Rectal smooth muscle tissue (tissue), 1 donor: ENCODE results near the gene NRSN1.

Experiments
- H3K27ac ChIP-seq: one replicate; pipeline ENCODE4 v1.7.0; 2013; ENCODE audit warnings: low read depth, low read length, inconsistent platforms
- H3K27me3 ChIP-seq: one replicate; pipeline ENCODE4 v1.7.0; 2013; ENCODE audit warnings: low read length; ENCODE audit not compliant: control insufficient read depth, insufficient read depth
- H3K36me3 ChIP-seq: one replicate; pipeline ENCODE4 v1.7.0; 2013; ENCODE audit warnings: low read length; ENCODE audit not compliant: control insufficient read depth, insufficient read depth
- H3K4me1 ChIP-seq: one replicate; pipeline ENCODE4 v1.7.0; 2013; ENCODE audit warnings: low read length; ENCODE audit not compliant: control insufficient read depth, insufficient read depth
- H3K4me3 ChIP-seq: one replicate; pipeline ENCODE4 v1.7.0; 2013; ENCODE audit warnings: low read length
- H3K9ac ChIP-seq: one replicate; pipeline ENCODE4 v1.7.0; 2013; ENCODE audit warnings: low read length

The NRSN1 gene

GRCh38 chr6:24191346-24191745 lies 65.3 kb downstream of the NRSN1 start:
- H3K4me1 ChIP-seq: no peaks in the 10 kb centered on the region
- H3K4me3 ChIP-seq: no peak overlapping the region
- H3K9ac ChIP-seq: no peak overlapping the region
- no peak overlapping the region for H3K27ac ChIP-seq
- no peaks in the 10 kb centered on the region for H3K27me3 ChIP-seq
- H3K36me3 ChIP-seq: no peaks in the 10 kb centered on the region

DNA sequence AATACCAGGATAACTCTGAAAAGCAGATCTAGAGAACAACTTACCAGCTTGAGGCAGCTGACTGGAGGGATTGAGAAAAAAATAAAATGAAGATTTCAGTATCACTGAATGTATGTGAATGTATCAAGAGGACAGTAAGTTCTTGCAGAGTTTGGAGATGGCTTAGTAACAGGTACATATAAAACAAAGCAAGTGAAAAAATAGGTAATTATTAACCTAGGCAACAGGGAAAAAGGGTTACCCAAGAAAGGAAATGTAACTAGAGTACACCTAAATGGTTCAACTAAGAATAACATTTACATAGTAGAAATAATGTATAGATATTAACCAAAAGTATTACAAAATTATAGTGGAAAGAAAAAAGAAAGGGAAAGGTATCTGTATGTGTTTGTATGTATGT lies 67.3 kb downstream of the NRSN1 start:
- H3K36me3 ChIP-seq: no peaks in the 10 kb centered on the region
- no peaks in the 10 kb centered on the region for H3K4me1 ChIP-seq
- no peak overlapping the region for H3K9ac ChIP-seq
- H3K27me3 ChIP-seq: no peaks in the 10 kb centered on the region
- H3K4me3 ChIP-seq: no peak overlapping the region
- H3K27ac ChIP-seq: no peak overlapping the region

DNA sequence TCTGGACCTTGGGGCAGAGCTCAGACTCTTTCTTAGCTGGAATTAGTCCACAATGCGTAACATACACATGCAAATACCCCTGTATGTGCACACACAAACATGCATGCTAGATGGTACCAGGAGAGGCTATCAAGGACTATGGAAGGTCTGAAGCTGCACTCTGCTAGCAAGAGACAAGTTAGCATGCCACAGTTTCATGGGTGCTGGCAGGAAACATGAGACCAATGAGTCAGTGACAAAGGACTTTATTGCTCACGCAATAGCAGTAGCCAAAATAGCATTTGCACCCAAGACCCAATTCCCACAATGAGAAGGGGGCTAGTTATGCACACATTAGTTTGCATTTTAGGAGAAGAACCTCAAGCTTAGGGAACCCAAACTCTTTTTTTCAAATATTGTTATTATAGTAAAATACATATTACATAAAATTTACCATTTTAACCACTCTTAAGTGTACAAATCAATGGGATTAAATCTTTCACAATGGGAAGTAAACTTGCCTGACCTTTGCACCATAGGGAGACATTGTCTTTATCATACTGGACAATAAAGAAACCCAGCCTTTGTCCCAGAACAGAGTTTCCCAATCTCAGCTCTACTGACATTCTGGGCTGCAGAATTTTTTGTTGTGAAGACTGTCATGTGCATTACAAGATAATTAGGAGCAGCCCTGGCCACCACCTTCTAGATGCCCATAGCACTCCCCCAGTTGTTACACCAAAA lies 69.1 kb downstream of the NRSN1 start:
- Histone ChIP-seq H3K4me3 (no peak overlapping the region), H3K27ac (no peak overlapping the region), H3K27me3 (no peaks in the 10 kb centered on the region), H3K36me3 (no peaks in the 10 kb centered on the region), H3K9ac (no peak overlapping the region), H3K4me1 (no peaks in the 10 kb centered on the region)

DNA sequence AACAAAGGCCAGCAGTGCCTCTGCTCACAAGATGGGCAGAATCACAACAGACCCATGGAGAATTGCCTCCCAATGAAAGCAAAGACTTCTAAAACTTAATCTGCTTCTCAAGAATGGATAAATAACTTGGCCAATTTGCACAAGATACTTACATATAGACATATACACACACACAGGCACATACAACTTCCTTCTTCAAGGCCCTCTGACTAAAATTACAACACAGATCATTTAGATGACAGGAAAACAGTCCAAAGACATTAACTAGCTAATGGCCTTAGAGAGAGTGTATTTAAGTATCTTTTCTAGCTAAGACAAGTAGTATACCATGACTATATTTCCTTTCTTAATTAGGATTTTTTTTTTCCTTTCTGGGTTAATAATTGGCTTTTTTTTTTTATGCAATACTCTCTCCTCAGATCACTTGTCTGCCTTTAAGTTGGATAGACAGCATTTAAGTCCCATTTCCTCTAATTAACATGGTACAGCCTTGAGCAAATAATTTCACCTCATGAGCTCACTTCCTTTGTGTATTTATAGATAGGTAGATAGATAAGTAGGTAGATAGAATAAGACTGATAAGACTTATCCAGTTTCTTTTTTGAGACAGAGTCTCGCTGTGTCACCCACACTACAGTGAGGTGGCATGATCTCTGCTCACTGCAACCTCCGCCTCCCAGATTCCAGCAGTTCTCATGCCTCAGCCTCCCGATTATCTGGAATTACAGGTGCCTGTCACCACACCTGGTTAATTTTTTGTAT lies 70.0 kb downstream of the NRSN1 start:
- Histone ChIP-seq H3K27me3 (no peaks in the 10 kb centered on the region), H3K9ac (no peak overlapping the region), H3K4me3 (no peak overlapping the region), H3K27ac (no peak overlapping the region), H3K36me3 (no peaks in the 10 kb centered on the region), H3K4me1 (no peaks in the 10 kb centered on the region)
